ENCODE results near the gene DCC.

The DCC gene

GRCh38 chr18:52845036-52845435 is 505.0 kb downstream of the DCC start:
- DNase-seq = no peak

GRCh38 chr18:52850031-52850560 is 510.1 kb downstream of the DCC start:
- no peak for DNase-seq

GRCh38 chr18:52861558-52861957 is 521.6 kb downstream of the DCC start:
- DNase-seq = no peak

- no peak for DNase-seq
Measured at GRCh38 chr18:52869349-52869923, 529.4 kb downstream of the DCC start.

- peak; percentile 62 for DNase-seq
Measured at GRCh38 chr18:52869942-52870907, 530.2 kb downstream of the DCC start.

- DNase-seq = no peak
Measured at GRCh38 chr18:52874774-52875173, 534.8 kb downstream of the DCC start.

GRCh38 chr18:52875725-52876124 is 535.7 kb downstream of the DCC start:
- no peak for DNase-seq

- peak; percentile 14 for DNase-seq
Measured at GRCh38 chr18:52888014-52888413, 548.0 kb downstream of the DCC start.

GRCh38 chr18:52894801-52895200 is 554.8 kb downstream of the DCC start:
- DNase-seq = no peak

- no peak for DNase-seq
Measured at GRCh38 chr18:52897611-52898484, 557.9 kb downstream of the DCC start.

GRCh38 chr18:52898485-52899058 is 558.6 kb downstream of the DCC start:
- no peak for DNase-seq

GRCh38 chr18:52902188-52902587 is 562.2 kb downstream of the DCC start:
- no peak for DNase-seq

- DNase-seq = peak; percentile 80
Measured at GRCh38 chr18:52903857-52904256, 563.9 kb downstream of the DCC start.

GRCh38 chr18:52907543-52908308 is 567.7 kb downstream of the DCC start:
- DNase-seq = no peak

GRCh38 chr18:52914148-52914547 is 574.2 kb downstream of the DCC start:
- no peak for DNase-seq

GRCh38 chr18:52920665-52921064 is 580.7 kb downstream of the DCC start:
- no peak for DNase-seq

- DNase-seq = no peak
Measured at GRCh38 chr18:52933356-52933755, 593.4 kb downstream of the DCC start.

GRCh38 chr18:52936931-52937330 is 596.9 kb downstream of the DCC start:
- no peak for DNase-seq

- no peak for DNase-seq
Measured at GRCh38 chr18:52937840-52938239, 597.8 kb downstream of the DCC start.

GRCh38 chr18:52945552-52945951 is 605.6 kb downstream of the DCC start:
- DNase-seq = no peak

GRCh38 chr18:52948868-52949444 is 609.0 kb downstream of the DCC start:
- DNase-seq = no peak

GRCh38 chr18:52950155-52950554 is 610.2 kb downstream of the DCC start:
- no peak for DNase-seq
